ENCODE data around the gene KIAA0513. TPM values are rescaled to one million over a fixed set of nuclear protein-coding genes. Genes with fewer than 3 reads are reported as not detected.
A peak's percentile ranks its signal among the peaks of the same experiment; 100 is the strongest.

KIAA0513 gene
- total RNA-seq, 4 donors from 2014 or later, result 14.8 to 43.4 (median 28.5) TPM

GRCh38 chr16:85055493-85056210, 28.1 kb downstream of the KIAA0513 start:
- peak; percentile 76 for ATAC-seq
- H3K27me3 ChIP-seq, result no peaks in the 10 kb centered on the region
- H3K9me3 ChIP-seq, result no peaks in the 10 kb centered on the region
- 23 to 42% methylated on average over 6 to 9 of the region's 14 CpGs for WGBS, 2 donors (ENCODE audit: low coverage in 1 of 2)
- H3K4me1 ChIP-seq, result peaks cover 0 to 32% (median 11%) of the 10 kb centered on the region in 3 donors
- peaks cover 0 to 5% of the 10 kb centered on the region in 2 donors for H3K36me3 ChIP-seq
- peak overlapping the region; percentile 22 to 40 for H3K4me3 ChIP-seq
- TF ChIP-seq POLR2AphosphoS5 (IDR thresholded peaks at IDR 0.05), result no peak
- no peak for TF ChIP-seq EP300 (IDR thresholded peaks at IDR 0.05)
- TF ChIP-seq POLR2A (IDR thresholded peaks at IDR 0.05), result no peak
- no peak for TF ChIP-seq CTCF (IDR thresholded peaks at IDR 0.05)
- peak overlapping the region in 3 of 4 donors; percentile 78 to 82 (median 80) for H3K27ac ChIP-seq

DNA sequence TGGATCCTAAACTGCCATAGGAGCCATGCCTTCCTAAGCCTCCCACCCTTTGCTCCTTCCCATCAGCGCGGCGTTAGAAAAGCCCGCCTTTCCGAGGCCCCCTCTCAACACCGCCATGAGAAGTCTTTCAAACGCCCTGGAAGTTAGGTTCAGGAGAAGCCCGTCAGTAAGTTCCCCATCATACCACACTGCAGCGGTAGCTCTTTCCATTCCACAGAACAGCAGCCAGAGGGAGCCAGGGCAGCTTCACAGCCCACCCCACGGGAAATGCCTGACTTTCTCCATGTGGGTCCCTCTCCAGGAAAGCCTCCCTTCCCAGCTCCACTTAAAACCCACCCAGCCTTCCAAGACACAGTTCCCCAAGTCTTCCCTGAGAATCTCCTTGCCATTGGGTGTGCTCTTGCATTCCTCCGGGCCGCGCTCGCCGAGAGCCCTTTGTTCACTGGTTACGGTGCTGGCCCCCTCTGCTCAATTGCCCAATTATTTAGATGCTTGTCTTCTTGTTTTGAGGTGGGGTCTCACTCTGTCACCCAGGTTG, 28.7 kb downstream of the KIAA0513 start:
- no peaks in the 10 kb centered on the region for H3K9me3 ChIP-seq
- H3K27me3 ChIP-seq, result no peaks in the 10 kb centered on the region
- peak; percentile 46 for ATAC-seq
- H3K4me3 ChIP-seq, result peak overlapping the region in 1 of 2 donors; percentile 40
- H3K27ac ChIP-seq, result peak overlapping the region in 3 of 4 donors; percentile 78 to 82 (median 80)
- H3K36me3 ChIP-seq, result peaks cover 0 to 5% of the 10 kb centered on the region in 2 donors
- peak in 2 of 4 experiments; percentile 16 to 53 for TF ChIP-seq CTCF (IDR thresholded peaks at IDR 0.05)
- TF ChIP-seq EP300 (IDR thresholded peaks at IDR 0.05), result no peak
- 74 to 77% methylated on average over 9 to 16 of the region's 16 CpGs for WGBS, 2 donors (ENCODE audit: low coverage in 1 of 2)
- peaks cover 0 to 27% (median 10%) of the 10 kb centered on the region in 3 donors for H3K4me1 ChIP-seq

DNA sequence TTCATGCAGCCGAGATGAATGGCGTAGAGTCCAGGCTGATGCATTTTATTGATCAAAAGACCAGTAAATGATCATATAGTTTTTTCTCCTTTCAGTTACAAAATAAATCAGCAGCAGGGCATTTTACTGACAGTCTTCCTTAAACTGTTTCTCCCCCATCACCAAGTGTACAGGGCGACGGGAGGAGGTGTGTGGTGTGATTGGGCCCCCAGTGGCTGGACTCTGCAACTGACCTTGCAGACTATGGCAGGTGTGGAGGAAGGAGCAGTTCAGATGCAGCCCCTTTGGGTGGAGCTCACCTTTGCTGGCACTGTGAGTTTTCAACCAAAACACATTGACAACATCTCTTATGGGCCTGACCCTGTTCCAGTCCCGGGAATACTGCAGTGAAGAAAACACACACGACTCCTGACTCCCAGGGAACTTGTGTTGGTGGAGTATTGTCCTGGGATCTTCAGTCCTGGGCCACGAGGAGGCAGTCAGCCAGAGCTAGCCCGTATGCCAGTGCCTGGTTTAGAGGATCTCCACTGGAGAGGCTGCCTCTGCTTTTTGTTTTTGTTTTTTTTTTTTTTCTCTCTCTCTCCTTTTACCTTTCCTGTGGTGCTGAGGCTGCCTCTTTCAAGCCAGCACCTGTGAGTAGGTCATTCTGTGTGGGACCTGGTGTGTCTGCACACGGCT, 29.8 kb downstream of the KIAA0513 start:
- Histone ChIP-seq H3K4me3 (no peak overlapping the region), H3K27me3 (no peaks in the 10 kb centered on the region), H3K9me3 (no peaks in the 10 kb centered on the region), H3K27ac (no peak overlapping the region), H3K4me1 (peaks cover 0 to 27% (median 10%) of the 10 kb centered on the region in 3 donors), H3K36me3 (peaks cover 0 to 5% of the 10 kb centered on the region in 2 donors)
- TF ChIP-seq CTCF (IDR thresholded peaks at IDR 0.05) (no peak), POLR2A (IDR thresholded peaks at IDR 0.05) (no peak), POLR2AphosphoS5 (IDR thresholded peaks at IDR 0.05) (no peak), EP300 (IDR thresholded peaks at IDR 0.05) (no peak)
- WGBS, 2 donors (ENCODE audit: low coverage in 1 of 2), result 88 to 94% methylated on average over 3 to 9 of the region's 9 CpGs
- ATAC-seq, result no peak

DNA sequence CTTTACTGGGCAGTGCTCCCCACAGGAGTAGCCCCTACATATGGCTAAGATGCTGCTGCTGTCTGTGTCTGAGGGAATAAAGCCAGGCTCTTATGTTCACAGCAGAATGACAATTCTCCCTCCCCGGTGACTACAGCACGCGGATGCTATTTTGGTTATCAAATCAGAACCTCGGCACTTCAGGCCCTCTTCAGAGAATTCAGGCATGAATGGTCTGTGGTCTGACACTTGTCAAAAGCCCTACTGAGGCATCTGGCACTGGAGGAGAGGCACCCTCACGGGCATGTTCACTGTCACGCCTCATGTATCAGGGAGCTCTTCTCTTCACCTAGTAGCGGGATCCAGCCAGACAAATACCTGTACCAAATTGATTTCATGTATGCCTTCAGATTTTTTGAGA, 30.4 kb downstream of the KIAA0513 start:
- peaks cover 0 to 31% (median 10%) of the 10 kb centered on the region in 3 donors for H3K4me1 ChIP-seq
- WGBS, 2 donors (ENCODE audit: low coverage in 1 of 2), result 82 to 88% methylated on average over 2 to 5 of the region's 7 CpGs
- ATAC-seq, result no peak

More for the DNA sequence above, 30.4 kb downstream of the KIAA0513 start:
- Histone ChIP-seq H3K27me3 (no peaks in the 10 kb centered on the region), H3K4me3 (no peak overlapping the region), H3K36me3 (peaks cover 0 to 5% of the 10 kb centered on the region in 2 donors), H3K9me3 (no peaks in the 10 kb centered on the region), H3K27ac (no peak overlapping the region)
- no peak for TF ChIP-seq POLR2A (IDR thresholded peaks at IDR 0.05)
- no peak for TF ChIP-seq CTCF (IDR thresholded peaks at IDR 0.05)
- no peak for TF ChIP-seq EP300 (IDR thresholded peaks at IDR 0.05)
- no peak for TF ChIP-seq POLR2AphosphoS5 (IDR thresholded peaks at IDR 0.05)
